Right renal pelvis (tissue), 4 donors: ENCODE measurements around the gene DNPH1. TPM values are rescaled to one million over a fixed set of nuclear protein-coding genes. Genes with fewer than 3 reads are reported as not detected.

Source experiments
- DNase-seq, 4 donors: peaks; one replicate each; pipeline ENCODE4 v3.0.0-alpha.2; 2013; ENCODE audit warnings: low read depth in 4 of 4, low spot score in 3 of 4, missing footprints in 1 of 4
- polyA plus RNA-seq, 4 donors: library from polyadenylated mRNA; unstranded; fragments of 120-200 nt; gene quantifications; one replicate each; pipeline ENCODE4 v1.2.1, GENCODE V29; 2013; ENCODE audit not compliant: insufficient read length in 4 of 4

DNPH1 gene
- polyA plus RNA-seq, 4 donors = 52.9 to 104 (median 59.9) TPM

- DNase-seq = no peak
Measured at GRCh38 chr6:43219814-43220213, 9.5 kb downstream of the DNPH1 start.

- DNase-seq = no peak
Measured at GRCh38 chr6:43219119-43219518, 10.2 kb downstream of the DNPH1 start.

DNA sequence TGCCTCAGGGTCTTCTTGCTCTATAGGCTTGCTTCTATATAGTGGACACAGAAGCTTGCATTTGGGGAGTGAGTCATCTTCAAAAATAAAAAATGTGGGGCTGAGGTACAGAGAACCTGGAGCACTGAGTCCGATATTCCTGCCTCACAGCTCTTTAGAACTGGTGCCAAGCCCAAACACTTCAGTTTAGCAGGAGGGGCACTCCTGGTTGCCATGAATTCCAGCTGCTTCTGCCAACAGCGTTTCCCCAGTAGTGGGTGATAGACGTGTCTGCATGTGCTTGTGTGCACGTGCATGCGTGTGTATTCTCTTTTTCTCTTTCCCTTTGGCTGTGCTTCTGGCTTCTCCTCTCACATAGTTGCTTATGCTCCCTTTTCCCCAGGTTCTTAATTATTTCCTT lies 11.9 kb downstream of the DNPH1 start:
- DNase-seq = no peak

DNA sequence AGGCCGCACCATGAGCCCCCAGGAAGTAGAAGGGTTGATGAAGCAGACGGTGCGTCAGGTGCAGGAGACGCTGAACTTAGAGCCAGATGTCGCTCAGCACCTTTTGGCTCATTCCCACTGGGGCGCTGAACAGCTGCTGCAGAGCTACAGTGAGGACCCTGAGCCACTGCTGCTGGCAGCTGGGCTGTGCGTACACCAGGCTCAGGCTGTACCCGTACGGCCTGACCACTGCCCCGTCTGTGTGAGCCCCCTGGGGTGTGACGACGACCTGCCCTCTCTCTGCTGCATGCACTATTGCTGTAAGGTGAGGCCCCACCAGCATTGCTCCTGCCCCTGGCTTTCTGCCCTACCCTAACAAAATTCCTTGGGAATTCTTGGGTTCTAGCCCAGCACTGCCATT lies 13.1 kb downstream of the DNPH1 start:
- DNase-seq = no peak

GRCh38 chr6:43215066-43215465 lies 14.2 kb downstream of the DNPH1 start:
- DNase-seq = no peak

DNA sequence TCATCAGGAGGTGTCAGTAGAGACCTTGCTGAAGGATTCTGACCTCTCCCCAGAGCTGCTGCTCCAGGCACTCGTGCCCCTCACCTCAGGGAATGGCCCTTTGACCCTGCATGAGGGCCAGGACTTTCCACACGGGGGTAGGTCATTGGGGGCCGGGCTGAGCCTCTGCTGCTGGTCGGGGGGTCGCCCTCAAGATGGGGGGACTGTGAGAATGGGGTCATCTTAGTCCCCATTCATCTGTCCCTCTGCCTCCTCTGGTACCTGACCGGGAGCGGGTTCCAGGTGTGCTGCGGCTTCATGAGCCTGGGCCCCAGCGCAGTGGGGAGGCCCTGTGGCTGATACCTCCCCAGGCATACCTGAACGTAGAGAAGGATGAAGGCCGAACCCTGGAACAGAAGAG lies 15.8 kb downstream of the DNPH1 start:
- DNase-seq = no peak

DNA sequence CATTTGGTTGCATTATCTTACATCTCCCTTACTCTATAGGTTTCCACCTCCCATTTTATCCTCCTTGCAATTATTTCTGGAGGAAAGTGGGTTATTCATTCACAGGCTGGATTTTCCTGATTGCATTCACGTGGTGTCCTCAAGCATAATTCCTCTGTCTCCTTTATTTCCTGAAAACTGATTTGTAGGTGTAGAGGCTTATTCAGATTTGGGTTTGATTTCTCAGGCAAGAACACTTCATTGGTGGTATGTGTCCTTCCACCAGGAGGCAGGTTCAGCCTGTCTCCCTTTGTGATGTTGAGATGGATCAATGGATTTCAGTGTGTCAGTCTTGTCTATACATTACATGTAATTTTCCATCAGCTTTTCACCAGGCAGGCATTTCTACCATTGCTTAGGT lies 17.3 kb downstream of the DNPH1 start:
- DNase-seq = peak in 2 of 4 donors; percentile 10 to 16

- DNase-seq = no peak
Measured at GRCh38 chr6:43207286-43207685, 22.0 kb downstream of the DNPH1 start.

DNA sequence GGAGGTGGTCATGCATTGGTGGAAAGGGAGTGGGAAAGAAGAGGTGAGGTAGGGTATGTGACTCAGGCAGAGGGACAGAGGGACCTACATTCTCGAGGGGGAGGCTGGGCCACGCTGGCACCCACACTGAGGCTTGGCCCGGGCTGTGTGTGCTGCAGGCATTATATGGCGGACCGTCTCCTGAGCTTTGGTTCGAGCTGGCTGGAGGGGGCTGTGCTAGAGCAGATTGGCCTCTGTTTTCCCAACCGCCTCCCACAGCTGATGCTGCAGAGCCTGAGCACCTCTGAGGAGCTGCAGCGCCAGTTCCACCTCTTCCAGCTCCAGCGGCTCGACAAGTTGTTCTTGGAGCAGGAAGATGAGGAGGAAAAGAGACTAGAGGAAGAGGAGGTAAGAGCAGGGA lies 23.4 kb downstream of the DNPH1 start:
- DNase-seq = no peak

DNA sequence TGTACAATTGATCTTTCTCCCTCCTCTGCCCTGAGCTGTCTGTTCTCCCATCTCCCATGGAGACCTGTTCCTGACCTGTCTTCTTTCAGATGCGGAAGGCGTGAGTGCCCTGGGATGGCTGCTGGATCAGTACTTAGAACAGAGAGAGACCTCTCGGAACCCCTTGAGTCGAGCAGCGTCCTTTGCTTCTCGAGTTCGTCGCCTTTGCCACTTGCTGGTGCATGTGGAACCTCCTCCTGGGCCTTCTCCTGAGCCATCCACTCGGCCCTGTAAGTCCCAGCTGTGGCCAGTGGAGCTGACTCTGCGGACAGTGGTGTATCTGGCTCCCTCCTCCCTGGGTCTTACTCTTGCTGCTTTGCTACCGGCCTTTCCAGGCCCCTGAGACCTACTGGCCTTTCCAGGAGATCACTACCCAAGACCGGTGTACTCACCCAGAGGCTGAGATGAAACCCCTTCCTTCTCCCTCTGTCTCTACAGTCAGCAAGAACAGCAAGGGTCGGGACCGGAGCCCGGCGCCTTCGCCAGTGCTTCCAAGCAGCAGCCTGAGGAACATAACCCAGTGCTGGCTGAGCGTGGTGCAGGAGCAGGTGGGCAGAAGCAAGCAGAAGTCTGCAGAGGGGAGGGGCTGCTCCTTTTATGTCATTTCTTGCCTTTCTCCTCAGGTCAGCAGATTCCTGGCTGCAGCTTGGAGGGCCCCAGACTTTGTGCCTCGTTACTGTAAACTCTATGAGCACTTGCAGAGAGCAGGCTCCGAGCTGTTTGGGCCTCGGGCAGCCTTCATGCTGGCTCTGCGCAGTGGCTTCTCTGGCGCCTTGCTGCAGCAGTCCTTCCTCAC lies 24.8 kb downstream of the DNPH1 start:
- no peak for DNase-seq

DNA sequence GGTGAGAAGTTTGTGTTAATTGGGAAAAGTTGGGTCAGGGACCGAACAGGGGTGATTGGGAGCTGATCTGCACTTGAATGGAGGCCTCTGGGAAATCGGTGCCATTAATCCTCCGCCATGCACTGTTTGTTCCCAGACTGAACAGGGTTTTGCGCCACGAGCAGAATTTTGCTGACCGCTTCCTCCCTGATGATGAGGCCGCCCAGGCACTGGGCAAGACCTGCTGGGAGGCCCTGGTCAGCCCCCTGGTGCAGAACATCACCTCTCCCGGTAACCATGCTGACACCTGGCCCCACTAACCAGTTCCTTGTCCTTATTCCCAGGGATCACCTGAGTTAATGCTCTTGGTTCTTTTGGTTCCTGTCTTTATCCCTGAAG lies 25.6 kb downstream of the DNPH1 start:
- no peak for DNase-seq

GRCh38 chr6:43203029-43203717 lies 26.1 kb downstream of the DNPH1 start:
- DNase-seq = no peak

GRCh38 chr6:43202451-43202850 lies 26.8 kb downstream of the DNPH1 start:
- no peak for DNase-seq

- DNase-seq = no peak
Measured at GRCh38 chr6:43200541-43200940, 28.7 kb downstream of the DNPH1 start.

GRCh38 chr6:43199912-43200311 lies 29.4 kb downstream of the DNPH1 start:
- DNase-seq = no peak

- no peak for DNase-seq
Measured at GRCh38 chr6:43196337-43196736, 32.9 kb downstream of the DNPH1 start.

DNA sequence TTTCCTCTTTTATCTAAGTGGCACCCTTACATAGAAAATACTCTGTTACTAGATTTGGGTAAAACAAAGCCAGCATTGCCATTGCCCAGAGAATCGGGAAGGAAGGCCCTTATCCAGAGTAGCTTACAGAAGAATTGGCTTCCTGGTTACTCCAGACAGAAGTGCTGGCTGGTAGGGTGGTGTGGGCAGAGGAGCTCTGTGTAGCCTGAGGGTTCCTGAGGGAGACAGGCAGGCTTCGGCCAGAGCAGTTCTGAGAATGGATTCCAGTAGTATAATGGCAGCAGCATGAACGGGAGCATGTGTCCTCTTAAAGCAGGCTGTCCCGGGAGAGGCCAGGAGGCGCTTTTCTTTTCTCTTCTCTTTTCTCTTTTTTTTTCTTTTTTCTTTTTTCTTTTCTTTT lies 35.4 kb downstream of the DNPH1 start:
- DNase-seq = no peak

- no peak for DNase-seq
Measured at GRCh38 chr6:43192911-43193310, 36.4 kb downstream of the DNPH1 start.

DNA sequence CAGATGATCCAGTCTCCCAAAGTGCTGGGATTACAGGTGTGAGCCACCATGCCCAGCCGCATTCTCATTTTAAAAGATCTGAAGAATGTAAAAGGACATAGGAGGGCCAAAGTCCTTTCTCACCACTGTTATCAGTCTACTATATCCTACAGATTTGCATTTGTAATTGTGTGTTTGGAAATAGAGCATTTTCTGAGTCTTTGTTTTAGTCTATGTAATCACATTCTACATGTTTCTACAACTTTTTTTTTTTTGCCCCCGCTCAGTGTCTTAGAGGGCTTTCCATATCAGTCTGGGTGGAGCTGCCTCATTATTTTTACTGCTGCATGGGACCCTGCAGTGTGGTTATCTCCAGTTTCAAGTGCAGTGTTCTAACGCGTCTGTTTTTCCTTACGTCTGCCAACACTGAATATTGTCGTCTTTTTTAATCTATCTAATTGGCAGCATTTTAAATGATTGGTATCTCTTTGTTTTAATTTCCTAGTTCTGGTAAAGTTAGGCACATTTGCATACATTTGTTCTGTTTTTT lies 39.4 kb downstream of the DNPH1 start:
- DNase-seq = no peak

GRCh38 chr6:43188426-43188825 lies 40.9 kb downstream of the DNPH1 start:
- no peak for DNase-seq

DNA sequence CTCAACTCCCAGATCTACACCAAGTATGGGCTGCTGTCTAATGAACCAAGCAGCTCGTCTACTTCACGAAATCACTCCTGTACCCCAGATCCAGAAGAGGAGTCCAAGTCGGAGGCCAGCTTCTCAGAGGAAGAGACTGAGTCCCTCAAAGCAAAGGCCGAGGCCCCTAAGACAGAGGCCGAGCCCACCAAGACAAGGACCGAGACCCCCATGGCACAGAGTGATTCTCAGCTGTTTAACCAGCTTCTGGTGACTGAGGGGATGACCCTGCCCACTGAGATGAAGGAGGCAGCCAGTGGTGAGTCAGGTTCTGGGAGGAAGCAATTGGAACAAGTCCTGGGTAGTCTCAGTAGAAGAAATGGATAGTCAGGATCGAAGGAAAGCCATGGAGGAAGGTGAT lies 41.5 kb downstream of the DNPH1 start:
- no peak for DNase-seq

DNA sequence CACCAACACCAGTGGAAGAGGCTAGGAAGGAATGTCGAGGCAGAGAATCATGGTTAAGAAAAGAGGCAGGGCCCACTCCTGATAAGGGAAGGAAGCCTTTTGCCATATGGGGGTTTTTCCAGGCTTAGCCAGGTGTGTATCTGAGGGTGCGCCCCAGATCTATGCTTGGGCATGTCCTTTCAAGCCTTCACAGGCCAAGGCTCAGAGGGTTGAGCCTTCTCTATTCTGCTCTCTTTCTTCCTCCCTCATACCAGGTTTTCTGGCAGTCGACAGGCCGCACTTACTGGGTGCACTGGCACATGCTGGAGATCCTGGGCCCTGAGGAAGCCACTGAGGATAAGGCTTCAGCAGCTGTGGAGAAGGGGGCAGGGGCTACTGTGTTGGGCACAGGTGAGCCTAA lies 42.6 kb downstream of the DNPH1 start:
- no peak for DNase-seq
